ENCODE data around the gene RNASE8.

The RNASE8 gene

DNA sequence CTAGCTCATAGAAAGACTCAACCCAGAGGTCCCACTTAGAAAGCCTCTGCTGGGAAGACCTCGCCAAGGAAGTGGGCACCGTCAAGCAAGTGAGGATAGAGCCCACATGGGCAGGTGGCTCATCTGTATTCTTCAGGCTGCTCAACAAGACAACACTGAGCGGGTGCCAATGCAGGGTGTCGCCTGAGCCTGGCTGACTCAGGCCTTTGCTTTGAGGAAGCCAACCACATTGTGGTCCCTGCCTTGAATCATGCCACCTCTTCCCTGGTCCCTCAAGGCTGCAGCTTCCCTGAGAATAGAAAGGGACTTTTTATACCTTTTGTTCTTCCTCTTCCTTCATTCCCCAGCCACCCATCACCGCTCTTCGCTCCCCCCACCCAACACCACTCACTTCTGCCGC, 20.9 kb upstream of the RNASE8 start:
- Histone ChIP-seq H3K4me1 (ENCODE audit: low read length) (no peaks in the 10 kb centered on the region), H4K20me1 (ENCODE audit: insufficient read depth, low read length) (no peaks in the 10 kb centered on the region), H3K4me3 (ENCODE audit: low read length) (no peak overlapping the region), H3K9ac (ENCODE audit: low read length) (no peak overlapping the region), H3K27me3 (ENCODE audit: low read depth, low read length) (peaks cover 7% of the 10 kb centered on the region), H3K4me2 (ENCODE audit: low read length) (no peak overlapping the region), H3K79me2 (ENCODE audit: low read length) (no peaks in the 10 kb centered on the region), H3K36me3 (replicated peaks; ENCODE audit: low read depth, low read length) (no peaks in the 10 kb centered on the region), H2AFZ (ENCODE audit: low read depth, low read length) (no peak overlapping the region), H3K9me3 (ENCODE audit: insufficient read depth, low read length) (no peaks in the 10 kb centered on the region), H3K27ac (ENCODE audit: low read length) (no peak overlapping the region)
- no peak for TF ChIP-seq CTCF (IDR thresholded peaks at IDR 0.05; ENCODE audit: low read depth, low read length)
- no peak for TF ChIP-seq EZH2phosphoT487 (IDR thresholded peaks at IDR 0.05; ENCODE audit: low read depth)

DNA sequence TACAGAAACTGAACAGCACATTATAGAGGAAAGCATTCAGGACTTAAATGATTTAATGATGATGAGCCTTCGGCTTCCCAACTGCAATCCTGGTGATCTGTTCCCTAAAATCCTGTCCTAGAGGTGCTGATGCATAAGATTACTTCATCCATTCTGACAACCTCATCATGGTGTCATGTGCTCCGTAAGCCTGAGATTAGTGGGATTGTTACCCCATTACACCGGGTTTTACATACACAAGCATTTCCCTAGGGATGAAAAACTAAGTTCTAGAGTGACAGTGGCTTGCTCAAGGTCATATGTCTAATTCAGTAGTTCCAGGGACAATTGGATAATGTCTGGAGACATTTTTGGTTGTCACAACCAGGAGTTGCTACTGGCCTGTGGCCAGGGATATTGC, 20.5 kb upstream of the RNASE8 start:
- H3K4me3 ChIP-seq (ENCODE audit: low read length): no peak overlapping the region
- H3K36me3 ChIP-seq (replicated peaks; ENCODE audit: low read depth, low read length): no peaks in the 10 kb centered on the region
- no peaks in the 10 kb centered on the region for H4K20me1 ChIP-seq (ENCODE audit: insufficient read depth, low read length)
- peaks cover 8% of the 10 kb centered on the region for H3K27me3 ChIP-seq (ENCODE audit: low read depth, low read length)
- H3K4me1 ChIP-seq (ENCODE audit: low read length): no peaks in the 10 kb centered on the region
- no peak overlapping the region for H2AFZ ChIP-seq (ENCODE audit: low read depth, low read length)
- no peaks in the 10 kb centered on the region for H3K9me3 ChIP-seq (ENCODE audit: insufficient read depth, low read length)
- TF ChIP-seq CTCF (IDR thresholded peaks at IDR 0.05; ENCODE audit: low read depth, low read length) (no peak), EZH2phosphoT487 (IDR thresholded peaks at IDR 0.05; ENCODE audit: low read depth) (no peak)
- no peak overlapping the region for H3K9ac ChIP-seq (ENCODE audit: low read length)
- no peak overlapping the region for H3K4me2 ChIP-seq (ENCODE audit: low read length)
- H3K79me2 ChIP-seq (ENCODE audit: low read length): no peaks in the 10 kb centered on the region
- H3K27ac ChIP-seq (ENCODE audit: low read length): no peak overlapping the region

DNA sequence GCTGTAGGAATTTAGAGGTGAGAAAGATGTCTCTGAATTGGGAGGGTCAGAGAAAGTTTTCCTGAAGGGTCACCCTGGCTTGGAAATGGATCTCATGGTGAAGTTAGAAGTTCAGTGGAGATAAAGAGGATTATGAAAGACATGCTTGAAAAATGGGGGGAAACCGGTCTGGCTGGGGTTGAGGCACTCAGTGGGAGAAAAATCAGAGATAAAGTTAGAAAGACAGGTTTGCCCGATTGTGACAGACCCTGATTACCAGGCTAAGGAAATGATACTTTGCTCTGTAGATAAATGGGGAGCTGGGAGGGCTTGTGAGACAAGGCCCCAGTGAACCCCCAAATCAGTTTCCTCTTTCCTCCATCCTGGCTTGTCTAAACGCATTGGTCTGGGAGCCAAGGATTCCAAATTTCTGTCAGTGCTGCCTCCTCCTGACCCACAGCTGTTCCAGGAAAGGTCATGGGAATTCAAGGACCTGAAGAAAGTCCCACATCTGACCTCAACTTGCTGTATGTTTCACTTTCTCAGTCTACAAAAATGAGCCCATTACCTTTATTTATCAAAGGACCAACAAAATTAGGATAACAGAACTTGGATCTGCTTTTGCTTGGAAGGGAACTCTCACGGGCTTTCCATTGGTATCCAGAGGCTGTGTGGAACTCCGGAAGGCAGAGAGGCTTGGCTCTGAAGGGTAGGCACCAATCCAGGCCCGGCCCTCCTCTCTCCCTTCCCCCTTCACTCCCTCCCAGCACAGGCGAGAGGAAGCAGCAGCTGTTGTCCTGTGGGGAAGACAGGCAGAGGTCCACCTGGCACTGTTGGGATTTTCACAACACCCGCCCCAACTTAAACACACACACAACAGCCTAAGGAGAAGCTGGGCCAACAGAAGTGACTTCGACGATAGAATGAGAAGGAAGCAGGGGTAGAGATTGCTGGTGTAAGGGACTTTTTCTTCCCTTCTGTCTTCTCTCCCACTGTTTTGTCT, 18.9 kb upstream of the RNASE8 start:
- Histone ChIP-seq H3K9me3 (ENCODE audit: insufficient read depth, low read length) (no peaks in the 10 kb centered on the region), H3K4me2 (ENCODE audit: low read length) (no peak overlapping the region), H3K36me3 (replicated peaks; ENCODE audit: low read depth, low read length) (no peaks in the 10 kb centered on the region), H3K27me3 (ENCODE audit: low read depth, low read length) (peaks cover 22% of the 10 kb centered on the region), H3K79me2 (ENCODE audit: low read length) (no peaks in the 10 kb centered on the region), H3K27ac (ENCODE audit: low read length) (no peak overlapping the region), H3K4me1 (ENCODE audit: low read length) (no peaks in the 10 kb centered on the region), H3K9ac (ENCODE audit: low read length) (no peak overlapping the region), H4K20me1 (ENCODE audit: insufficient read depth, low read length) (no peaks in the 10 kb centered on the region), H2AFZ (ENCODE audit: low read depth, low read length) (no peak overlapping the region), H3K4me3 (ENCODE audit: low read length) (no peak overlapping the region)
- TF ChIP-seq EZH2phosphoT487 (IDR thresholded peaks at IDR 0.05; ENCODE audit: low read depth) (no peak), CTCF (IDR thresholded peaks at IDR 0.05; ENCODE audit: low read depth, low read length) (no peak)

- TF ChIP-seq EZH2phosphoT487 (IDR thresholded peaks at IDR 0.05; ENCODE audit: low read depth) (no peak), CTCF (IDR thresholded peaks at IDR 0.05; ENCODE audit: low read depth, low read length) (peak; percentile 63)
- H3K4me1 ChIP-seq (ENCODE audit: low read length): no peaks in the 10 kb centered on the region
- no peak overlapping the region for H3K27ac ChIP-seq (ENCODE audit: low read length)
- H3K9me3 ChIP-seq (ENCODE audit: insufficient read depth, low read length): no peaks in the 10 kb centered on the region
- no peak overlapping the region for H3K4me2 ChIP-seq (ENCODE audit: low read length)
- no peaks in the 10 kb centered on the region for H3K79me2 ChIP-seq (ENCODE audit: low read length)
- no peaks in the 10 kb centered on the region for H4K20me1 ChIP-seq (ENCODE audit: insufficient read depth, low read length)
- no peak overlapping the region for H3K4me3 ChIP-seq (ENCODE audit: low read length)
- H2AFZ ChIP-seq (ENCODE audit: low read depth, low read length): peak overlapping the region; percentile 77; the same call in 1 of the 2 replicates
- H3K36me3 ChIP-seq (replicated peaks; ENCODE audit: low read depth, low read length): no peaks in the 10 kb centered on the region
- no peak overlapping the region for H3K9ac ChIP-seq (ENCODE audit: low read length)
- H3K27me3 ChIP-seq (ENCODE audit: low read depth, low read length): peaks cover 27% of the 10 kb centered on the region
These were observed 17.8 kb upstream of the RNASE8 start for GRCh38 chr14:21039585-21040369.

Measured in OCI-LY3 (cell line).